Measurements from ENCODE around the gene SLMAP. TPM values are rescaled to one million over a fixed set of nuclear protein-coding genes. Genes with fewer than 3 reads are reported as not detected.

The SLMAP gene
- polyA plus RNA-seq, 1 donor (not counting 4 experiments of a cell fraction or from before 2014, with no cell fraction given) = 58.0 TPM

- Histone ChIP-seq H3K27me3 (ENCODE audit: control insufficient read depth, extremely low read depth, insufficient read depth, low read length) (no peaks in the 10 kb centered on the region), H3K9me3 (ENCODE audit: control insufficient read depth, low read depth, low read length) (no peaks in the 10 kb centered on the region), H3K36me3 (ENCODE audit: control insufficient read depth in 2 of 2, extremely low read depth in 1 of 2, insufficient read depth in 2 of 2, low read length in 2 of 2) (no peaks in the 10 kb centered on the region), H2AFZ (ENCODE audit: control insufficient read depth, low read length) (no peak overlapping the region), H3K4me1 (ENCODE audit: control insufficient read depth, extremely low read depth, insufficient read depth, low read length) (peaks cover 5% of the 10 kb centered on the region), H4K20me1 (ENCODE audit: control insufficient read depth, extremely low read depth, insufficient read depth, low read length) (no peaks in the 10 kb centered on the region), H3K9ac (ENCODE audit: control insufficient read depth, extremely low read depth, insufficient read depth, low read length) (no peak overlapping the region), H3K27ac (ENCODE audit: control insufficient read depth, insufficient read depth, low read length) (no peak overlapping the region), H3K79me2 (ENCODE audit: control insufficient read depth, insufficient read depth, low read length) (no peaks in the 10 kb centered on the region), H3K4me2 (ENCODE audit: control insufficient read depth, extremely low read depth, insufficient read depth, low read depth, low read length) (no peak overlapping the region), H3K4me3 (ENCODE audit: control insufficient read depth in 2 of 3, extremely low read depth in 1 of 3, insufficient read depth in 2 of 3, low read depth in 1 of 3, low read length in 3 of 3) (no peak overlapping the region), H3K9me1 (ENCODE audit: control insufficient read depth, extremely low read depth, insufficient read depth, low read length) (no peaks in the 10 kb centered on the region)
- dilution Hi-C loops (cut with MboI; ENCODE audit: extremely low pct_ligation_motif_present, low sequenced_read_pairs) = no loop called here
- no peak for TF ChIP-seq EZH2 (IDR thresholded peaks at IDR 0.05; ENCODE audit: low read length)
- TF ChIP-seq, protein P1, sequence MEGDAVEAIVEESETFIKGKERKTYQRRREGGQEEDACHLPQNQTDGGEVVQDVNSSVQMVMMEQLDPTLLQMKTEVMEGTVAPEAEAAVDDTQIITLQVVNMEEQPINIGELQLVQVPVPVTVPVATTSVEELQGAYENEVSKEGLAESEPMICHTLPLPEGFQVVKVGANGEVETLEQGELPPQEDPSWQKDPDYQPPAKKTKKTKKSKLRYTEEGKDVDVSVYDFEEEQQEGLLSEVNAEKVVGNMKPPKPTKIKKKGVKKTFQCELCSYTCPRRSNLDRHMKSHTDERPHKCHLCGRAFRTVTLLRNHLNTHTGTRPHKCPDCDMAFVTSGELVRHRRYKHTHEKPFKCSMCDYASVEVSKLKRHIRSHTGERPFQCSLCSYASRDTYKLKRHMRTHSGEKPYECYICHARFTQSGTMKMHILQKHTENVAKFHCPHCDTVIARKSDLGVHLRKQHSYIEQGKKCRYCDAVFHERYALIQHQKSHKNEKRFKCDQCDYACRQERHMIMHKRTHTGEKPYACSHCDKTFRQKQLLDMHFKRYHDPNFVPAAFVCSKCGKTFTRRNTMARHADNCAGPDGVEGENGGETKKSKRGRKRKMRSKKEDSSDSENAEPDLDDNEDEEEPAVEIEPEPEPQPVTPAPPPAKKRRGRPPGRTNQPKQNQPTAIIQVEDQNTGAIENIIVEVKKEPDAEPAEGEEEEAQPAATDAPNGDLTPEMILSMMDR (optimal IDR thresholded peaks at IDR 0.05 in 1 of 3, IDR thresholded peaks at IDR 0.05 in 1 of 3, conservative IDR thresholded peaks at IDR 0.05 in 1 of 3; ENCODE audit: extremely low read depth in 1 of 3, insufficient read depth in 2 of 3, low read length in 3 of 3) = no peak
- FAIRE-seq = peak; percentile 64
- no peak for DNase-seq (ENCODE audit: low read depth, low spot score)
These were observed 12.6 kb upstream of the SLMAP start for GRCh38 chr3:57743496-57743895.

GRCh38 chr3:57745101-57745500 is 11.0 kb upstream of the SLMAP start:
- DNase-seq (ENCODE audit: low read depth, low spot score) (no peak), FAIRE-seq (no peak)
- dilution Hi-C loops (cut with MboI; ENCODE audit: extremely low pct_ligation_motif_present, low sequenced_read_pairs) = no loop called here
- Histone ChIP-seq H3K9me3 (ENCODE audit: control insufficient read depth, low read depth, low read length) (no peaks in the 10 kb centered on the region), H3K79me2 (ENCODE audit: control insufficient read depth, insufficient read depth, low read length) (no peaks in the 10 kb centered on the region), H4K20me1 (ENCODE audit: control insufficient read depth, extremely low read depth, insufficient read depth, low read length) (no peaks in the 10 kb centered on the region), H3K4me3 (ENCODE audit: control insufficient read depth in 2 of 3, extremely low read depth in 1 of 3, insufficient read depth in 2 of 3, low read depth in 1 of 3, low read length in 3 of 3) (no peak overlapping the region), H3K4me1 (ENCODE audit: control insufficient read depth, extremely low read depth, insufficient read depth, low read length) (peaks cover 5% of the 10 kb centered on the region), H3K4me2 (ENCODE audit: control insufficient read depth, extremely low read depth, insufficient read depth, low read depth, low read length) (no peak overlapping the region), H2AFZ (ENCODE audit: control insufficient read depth, low read length) (no peak overlapping the region), H3K9ac (ENCODE audit: control insufficient read depth, extremely low read depth, insufficient read depth, low read length) (no peak overlapping the region), H3K36me3 (ENCODE audit: control insufficient read depth in 2 of 2, extremely low read depth in 1 of 2, insufficient read depth in 2 of 2, low read length in 2 of 2) (no peaks in the 10 kb centered on the region), H3K27me3 (ENCODE audit: control insufficient read depth, extremely low read depth, insufficient read depth, low read length) (no peaks in the 10 kb centered on the region), H3K9me1 (ENCODE audit: control insufficient read depth, extremely low read depth, insufficient read depth, low read length) (no peaks in the 10 kb centered on the region), H3K27ac (ENCODE audit: control insufficient read depth, insufficient read depth, low read length) (no peak overlapping the region)
- TF ChIP-seq, protein P1 (optimal IDR thresholded peaks at IDR 0.05 in 1 of 3, IDR thresholded peaks at IDR 0.05 in 1 of 3, conservative IDR thresholded peaks at IDR 0.05 in 1 of 3; ENCODE audit: extremely low read depth in 1 of 3, insufficient read depth in 2 of 3, low read length in 3 of 3) = no peak
- TF ChIP-seq EZH2 (IDR thresholded peaks at IDR 0.05; ENCODE audit: low read length) = no peak
